GM19025 (cell line): Measurements from ENCODE around the gene GATAD2A.
"Not testable (repeated sequence)": the region's sequence is repeated elsewhere in the genome, so short reads cannot be mapped to it uniquely, and the experiment has no call there.

Experiments used
- ATAC-seq: cut with Tn5 transposase; IDR thresholded peaks from one replicate; pipeline ENCODE4 v1.9.1; 2021; ENCODE audit warnings: mild to moderate bottlenecking, low read depth, moderate library complexity; ENCODE audit not compliant: unreplicated experiment

Gene GATAD2A

DNA sequence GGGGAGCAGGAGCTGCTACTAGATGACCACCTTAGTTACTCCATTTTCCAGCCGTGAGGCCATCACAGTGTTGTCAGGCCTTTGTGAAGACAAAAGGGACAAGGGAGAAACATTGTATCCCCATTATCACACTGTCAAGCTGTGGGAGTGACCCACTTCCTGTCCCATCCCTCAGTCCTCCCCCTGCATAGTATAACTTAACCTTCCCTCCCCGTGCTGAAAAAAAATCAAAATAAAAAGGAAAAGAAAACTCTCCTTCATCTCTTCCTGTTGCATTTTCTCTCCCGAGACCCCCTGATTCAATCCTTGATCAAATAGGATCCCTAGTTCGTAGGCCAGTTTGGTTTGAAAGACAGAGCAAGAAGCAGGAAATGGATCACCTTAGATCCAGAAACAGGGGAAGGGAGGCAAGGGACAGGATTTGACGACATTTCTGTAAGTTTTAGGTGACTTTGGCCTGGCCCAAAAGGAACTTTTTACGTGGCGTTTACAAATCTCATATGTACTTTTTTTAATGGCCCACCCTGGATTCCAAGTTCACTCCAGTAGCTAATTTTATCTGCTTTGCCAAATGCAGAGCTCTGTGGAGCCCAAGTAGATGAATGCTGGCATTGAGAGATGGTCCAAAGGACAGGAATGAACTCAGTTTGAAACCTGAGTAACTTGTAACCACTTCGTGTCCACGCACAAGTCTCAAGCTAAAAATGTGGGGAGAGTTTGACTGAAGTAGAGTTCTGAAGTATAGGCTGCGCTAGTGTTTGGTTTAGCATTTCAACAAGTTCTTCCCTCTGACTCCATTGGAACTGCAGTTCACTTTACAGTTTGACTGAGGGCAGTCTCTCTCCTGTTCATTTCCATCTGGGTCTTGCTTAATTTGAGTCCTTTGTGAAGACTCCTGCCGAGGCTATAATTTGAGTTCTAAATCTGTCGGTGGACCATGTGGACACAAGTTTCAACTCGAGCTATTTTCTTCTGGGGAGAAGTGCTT lies 16.6 kb upstream of the GATAD2A start:
- no peak for ATAC-seq

DNA sequence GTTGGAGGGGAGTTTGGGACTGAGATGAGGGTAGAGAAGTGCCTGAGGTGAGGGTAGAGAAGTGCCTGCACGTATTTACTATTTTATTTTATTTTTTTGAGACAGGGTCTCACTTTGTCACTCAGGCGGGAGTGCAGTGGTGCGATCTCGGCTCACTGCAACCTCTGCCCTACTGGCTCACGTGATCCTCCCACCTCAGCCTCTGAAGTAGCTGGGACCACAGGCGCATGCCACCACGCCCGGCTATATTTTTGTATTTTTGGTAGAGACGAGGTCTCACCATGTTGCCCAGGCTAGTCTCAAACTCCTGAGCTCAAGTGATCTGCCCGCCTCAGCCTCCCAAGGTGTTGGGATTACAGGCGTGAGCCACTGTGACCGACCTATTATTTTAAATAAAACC lies 15.8 kb upstream of the GATAD2A start:
- ATAC-seq, result not testable (repeated sequence)

DNA sequence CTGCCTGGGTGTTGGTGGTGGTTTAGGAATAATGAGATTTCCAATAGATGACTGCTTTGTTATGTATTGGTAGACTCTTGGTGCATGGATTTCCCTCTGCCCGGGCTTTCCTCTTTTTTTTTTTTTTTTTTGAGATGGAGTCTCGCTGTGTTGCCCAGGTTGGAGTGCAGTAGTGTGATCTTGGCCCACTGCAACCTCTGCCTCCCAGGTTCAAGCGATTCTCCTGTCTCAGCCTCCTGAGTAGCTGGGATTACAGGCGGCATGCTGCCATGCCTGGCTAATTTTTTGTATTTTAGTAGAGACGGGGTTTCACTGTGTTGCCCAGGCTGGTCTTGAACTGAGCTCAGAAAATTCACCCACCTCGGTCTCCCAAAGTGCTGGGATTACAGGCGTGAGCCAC lies 11.1 kb upstream of the GATAD2A start:
- ATAC-seq, result not testable (repeated sequence)

DNA sequence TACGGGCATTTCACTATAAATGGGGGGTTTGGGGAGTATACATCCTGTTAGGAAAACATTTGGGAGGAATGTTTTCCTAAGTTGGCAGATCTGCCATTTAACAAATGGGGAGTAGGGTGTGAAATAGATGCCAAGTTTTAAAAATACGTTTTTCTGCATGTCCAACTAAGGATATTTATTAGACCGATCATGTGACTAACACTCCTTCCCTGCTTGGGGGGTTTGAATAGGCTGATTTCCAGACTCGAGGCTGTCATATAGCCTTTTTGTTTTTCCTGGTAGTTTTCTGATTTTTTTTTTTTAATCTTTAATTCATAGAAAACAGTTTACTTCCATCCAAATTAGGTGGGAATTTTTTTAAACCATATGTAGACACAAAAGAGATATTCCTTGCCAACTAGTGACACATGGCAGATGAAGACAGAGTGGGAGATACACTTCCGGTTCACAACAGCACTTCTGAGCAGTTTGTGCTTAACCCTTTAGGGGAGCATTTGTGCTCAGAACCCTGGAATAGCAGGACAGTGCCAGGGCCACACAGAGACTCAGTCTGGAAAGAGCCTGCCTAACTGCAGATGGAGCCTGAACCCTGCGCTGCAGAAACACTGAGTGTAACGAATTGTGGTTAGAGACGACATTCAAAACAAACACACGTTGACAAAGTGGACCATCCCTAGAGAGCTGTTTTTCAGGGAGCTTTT lies 5.6 kb upstream of the GATAD2A start:
- no peak for ATAC-seq

DNA sequence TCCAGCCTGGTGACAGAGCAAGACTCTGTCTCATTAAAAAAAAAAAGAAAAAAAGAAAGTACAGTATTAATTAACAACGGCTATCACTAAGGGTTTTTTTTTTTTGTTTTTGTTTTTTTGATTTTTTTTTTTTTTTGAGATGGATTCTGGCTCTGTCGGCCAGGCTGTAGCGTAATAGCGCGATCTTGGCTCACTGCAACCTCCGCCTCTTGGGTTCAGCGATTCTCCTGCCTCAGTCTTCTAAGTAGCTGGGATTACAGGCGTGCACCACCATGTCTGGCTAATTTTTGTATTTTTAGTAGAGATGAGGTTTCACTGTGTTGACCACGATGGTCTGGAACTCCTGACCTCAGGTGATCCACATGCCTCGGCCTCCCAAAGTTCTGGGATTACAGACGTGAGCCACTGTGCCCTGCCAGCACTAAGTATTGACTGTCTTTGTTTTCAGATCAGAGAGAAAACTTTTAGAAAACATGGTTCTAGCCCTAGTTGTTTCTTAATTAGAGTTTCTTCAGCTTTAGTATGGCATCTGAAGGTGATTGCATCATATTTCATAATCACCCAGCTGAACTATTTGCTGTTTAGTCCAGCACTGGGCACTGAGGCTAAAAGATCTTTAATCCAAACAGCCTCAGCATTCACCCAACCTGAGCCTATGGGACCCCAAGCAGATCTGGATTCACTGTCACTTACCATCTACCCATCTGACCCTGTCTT lies 2.7 kb upstream of the GATAD2A start:
- ATAC-seq, result no peak

DNA sequence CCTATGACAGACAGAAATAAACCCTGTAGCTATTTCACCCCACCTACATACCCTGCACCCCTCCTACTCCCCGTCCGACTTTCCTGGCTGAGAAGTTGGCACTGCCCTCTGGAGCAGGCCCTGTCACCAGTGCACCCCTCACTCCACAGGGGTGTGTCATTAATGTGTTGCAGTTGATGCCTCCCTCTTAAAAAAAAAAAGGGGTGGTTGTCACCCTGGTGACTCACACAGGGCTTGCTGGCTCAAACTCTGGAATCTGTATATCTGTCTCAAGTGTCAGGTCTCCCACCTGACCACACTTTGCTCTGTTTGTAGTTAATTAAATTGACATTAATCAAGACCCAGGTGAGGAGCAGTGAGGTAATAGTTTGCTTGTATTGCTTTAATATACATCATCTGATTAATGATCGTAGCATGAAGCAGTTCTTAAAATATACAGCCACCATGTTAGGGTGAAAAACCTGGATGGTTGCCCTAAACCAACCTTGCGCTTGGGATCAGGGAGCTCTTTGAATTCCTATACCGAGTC lies 2.0 kb upstream of the GATAD2A start:
- no peak for ATAC-seq

DNA sequence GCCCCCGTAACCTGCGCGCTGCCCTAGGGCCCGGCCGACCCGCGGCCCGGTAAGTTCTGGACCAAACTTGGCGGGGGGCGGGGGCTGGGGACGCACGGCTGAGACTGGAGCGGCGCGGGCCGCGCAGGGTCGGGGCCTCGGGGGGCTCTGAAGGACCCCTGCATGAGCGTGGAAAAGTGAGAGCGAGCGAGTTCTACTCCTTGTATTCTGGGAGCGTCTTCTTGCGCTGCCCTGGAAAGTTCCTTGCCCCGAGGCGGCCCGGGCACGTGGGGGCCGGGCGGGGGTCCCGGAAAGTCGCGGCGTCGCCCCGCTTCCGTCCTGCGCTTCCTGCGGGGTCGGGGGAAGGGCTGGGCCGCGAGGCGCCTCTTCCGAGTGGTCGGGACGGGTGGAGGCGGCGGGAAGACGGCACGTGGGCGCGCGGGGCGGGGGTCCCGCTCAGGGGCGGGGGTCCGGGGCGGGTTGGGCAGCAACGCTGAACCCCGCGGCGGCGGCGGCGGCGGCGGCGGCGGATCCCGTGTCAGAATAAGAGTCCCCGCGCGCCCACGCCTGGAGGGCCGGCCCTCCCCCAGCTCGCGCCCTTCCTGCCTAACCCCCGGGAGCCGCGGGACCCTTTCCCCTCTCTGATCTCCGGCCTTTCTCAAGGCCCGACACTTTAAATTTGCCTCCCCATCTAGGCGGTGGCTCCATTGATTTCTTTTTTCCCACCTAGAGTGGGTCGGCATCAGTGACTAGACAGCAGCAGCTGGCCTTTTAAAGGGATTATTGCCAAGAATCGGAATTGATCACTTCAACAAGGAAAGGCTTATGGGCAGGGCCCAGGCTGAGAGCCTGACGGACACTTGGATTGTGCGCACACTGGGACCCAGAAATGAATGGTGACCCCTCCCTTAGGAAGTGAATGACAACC lies 749 bp downstream of the GATAD2A start:
- ATAC-seq, result peak; percentile 7

DNA sequence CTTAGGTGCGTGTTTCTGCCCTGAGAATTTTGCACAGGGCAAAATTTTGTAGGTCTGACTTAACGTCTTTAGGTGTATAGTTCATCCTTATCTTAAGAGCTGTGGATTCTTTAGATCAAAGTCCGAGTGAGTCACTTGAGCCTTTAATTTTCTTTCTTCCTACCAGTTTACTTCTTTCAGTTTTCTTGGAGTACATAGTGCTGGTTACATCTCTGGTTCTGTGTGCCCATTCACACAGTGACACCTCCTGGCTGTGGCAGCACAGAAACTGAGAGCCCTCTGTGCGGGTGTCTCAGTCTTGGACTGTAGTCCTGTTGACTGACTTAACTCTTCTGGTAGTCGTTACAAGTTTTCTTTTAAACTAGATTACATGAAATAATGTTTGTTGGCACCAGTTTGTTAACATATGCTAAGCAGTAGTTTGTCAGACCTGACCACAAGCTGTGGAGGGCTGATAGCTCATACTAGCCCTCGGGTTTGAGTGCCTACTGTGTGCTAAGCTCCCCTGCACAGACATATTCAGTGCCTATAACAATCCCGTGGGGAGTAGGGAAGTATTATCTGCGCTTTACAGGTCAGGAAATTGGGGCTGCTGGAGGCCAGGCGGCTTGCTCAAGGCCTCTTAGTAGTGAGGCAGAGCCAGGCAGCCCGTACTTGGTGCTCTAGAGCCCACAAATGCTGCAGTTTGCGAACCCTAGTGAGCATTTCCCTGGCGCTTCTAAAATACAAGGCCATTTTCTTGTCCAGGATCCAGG lies 1.6 kb downstream of the GATAD2A start:
- no peak for ATAC-seq

DNA sequence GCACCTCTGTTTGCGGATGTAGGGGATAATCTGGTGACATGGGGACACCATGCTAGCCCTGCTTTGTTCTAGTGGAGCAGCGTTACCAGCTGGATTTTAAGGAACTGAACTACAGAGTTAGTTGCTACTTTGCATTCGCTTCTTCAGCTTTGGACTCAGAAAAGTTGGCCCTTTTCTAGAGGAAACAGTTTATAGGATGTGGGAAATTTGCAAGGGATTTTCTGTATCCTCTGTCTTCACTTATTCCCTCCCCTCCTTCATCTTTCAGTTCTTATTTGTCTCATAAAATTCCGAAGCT lies 2.1 kb downstream of the GATAD2A start:
- ATAC-seq, result no peak

DNA sequence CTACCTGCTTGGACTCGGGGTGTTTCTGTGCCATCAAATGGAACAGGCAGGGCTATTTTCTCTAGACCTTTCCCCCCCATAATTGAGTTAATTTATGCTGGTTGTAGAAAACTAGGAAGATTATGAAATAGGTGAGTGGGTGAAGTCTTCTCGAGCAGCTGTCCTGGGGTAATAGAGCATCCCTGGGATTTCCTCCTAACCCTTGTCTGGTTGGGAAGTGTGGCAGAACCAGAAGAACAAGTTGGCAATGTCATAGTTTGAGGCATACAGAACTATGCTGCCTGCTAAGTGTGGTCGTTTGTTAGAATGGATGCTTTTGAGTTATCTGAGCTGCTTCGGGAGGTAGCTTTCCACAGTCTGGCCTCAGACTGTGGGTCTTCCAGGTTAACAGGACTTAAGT lies 3.7 kb downstream of the GATAD2A start:
- ATAC-seq, result no peak

DNA sequence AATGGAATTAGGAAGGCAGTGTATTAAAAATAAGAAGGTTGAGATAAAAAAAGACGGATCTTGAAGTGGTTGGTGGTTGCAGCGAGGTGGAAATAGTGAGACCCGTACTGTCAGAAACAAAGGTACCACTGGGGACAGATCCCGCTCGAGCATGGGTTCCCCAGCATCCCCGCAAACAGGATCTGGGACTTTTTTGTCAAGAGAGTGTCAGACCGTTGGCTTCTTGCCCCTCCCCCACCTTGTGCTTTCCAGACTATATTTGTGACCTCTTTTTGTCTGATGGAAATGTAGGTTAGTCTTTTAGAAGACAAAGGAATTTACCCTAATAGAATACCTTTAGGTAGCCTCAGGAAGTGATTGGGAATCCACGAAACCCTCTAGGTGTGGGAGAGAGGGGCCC lies 4.2 kb downstream of the GATAD2A start:
- ATAC-seq, result no peak

DNA sequence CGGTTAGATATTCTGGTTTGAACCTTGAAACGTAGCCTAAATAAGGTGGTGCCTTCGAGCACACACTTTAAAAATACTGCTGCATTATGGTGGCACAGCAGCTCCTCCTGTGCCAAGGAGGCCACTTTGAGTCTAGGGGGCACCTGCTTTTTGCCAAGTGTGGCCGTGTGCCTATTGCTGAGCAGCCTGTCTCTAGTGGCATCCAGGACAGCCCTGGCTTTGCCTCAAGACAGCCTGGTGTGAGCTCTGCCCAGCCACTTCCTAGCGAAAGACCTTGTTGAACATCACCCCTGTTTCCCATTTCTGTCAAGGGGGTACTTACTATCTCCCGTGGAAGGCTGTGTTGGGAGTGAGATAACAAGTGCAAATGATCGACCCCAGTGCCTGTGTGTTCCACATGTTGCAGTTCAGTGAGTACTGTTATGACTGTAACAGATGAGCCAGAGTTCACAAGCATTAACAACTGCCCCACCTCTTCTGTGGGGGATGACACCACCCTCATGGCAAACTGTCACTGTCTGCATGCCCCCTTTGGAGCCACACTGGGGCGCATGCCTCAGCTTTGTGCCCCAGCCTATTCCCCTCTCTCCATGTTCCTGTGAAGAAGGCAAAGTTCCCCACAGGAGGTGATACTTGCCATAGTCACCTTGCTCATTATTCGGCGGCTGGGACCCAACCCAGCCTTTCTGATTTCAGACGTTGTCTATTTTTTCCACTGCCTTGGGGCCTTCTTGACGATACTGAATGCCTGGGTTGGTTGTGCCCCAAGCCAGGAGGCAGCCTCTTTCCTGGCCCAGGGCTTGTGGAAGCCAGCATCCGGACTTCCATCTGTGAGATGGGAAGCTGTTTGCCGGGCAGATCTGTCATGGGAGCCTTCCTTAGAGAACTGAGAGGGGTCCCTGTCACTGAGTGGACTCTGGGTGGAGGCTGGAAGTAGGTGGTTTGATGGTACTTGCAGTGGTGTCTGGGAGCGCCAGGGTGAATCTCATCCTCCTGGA lies 5.4 kb downstream of the GATAD2A start:
- no peak for ATAC-seq

DNA sequence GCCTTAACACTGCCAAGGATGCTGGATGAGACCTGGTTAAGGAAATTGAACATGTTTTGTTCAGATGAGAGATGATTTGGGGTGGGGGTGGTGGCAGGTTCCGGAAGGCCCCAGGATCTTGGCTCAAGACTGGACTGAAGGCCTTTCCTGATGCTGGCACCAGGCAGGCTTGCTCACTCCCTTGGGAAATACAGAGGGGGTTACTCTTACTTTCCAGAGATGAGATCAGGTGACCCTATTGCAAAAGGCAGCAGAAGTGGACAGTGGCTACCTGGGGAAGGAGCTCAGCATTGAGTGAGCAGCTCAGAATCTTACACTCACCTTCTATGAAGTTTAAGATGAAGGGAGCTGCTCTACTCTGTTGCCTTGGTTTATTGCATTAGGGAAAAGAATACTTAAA lies 10.8 kb downstream of the GATAD2A start:
- ATAC-seq, result no peak

DNA sequence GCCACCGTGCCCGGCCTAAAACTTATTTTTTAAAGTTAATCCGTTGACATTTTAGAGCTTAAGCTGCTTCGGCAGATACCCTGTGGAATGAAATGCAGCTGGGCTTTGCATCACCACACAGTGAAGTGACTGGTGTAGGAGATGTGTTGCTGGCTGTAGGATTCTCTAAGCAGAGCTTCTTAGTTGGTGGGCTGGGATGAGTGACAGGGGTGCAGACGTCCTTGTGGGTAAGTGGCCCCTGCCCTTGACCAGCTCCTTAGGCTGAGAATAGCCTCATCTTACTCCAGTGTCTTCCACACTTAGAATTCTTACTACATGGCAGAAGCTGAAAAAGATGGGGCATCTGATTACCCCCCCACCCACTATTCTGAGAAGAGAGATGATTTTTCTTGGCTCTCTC lies 11.6 kb downstream of the GATAD2A start:
- ATAC-seq, result no peak

DNA sequence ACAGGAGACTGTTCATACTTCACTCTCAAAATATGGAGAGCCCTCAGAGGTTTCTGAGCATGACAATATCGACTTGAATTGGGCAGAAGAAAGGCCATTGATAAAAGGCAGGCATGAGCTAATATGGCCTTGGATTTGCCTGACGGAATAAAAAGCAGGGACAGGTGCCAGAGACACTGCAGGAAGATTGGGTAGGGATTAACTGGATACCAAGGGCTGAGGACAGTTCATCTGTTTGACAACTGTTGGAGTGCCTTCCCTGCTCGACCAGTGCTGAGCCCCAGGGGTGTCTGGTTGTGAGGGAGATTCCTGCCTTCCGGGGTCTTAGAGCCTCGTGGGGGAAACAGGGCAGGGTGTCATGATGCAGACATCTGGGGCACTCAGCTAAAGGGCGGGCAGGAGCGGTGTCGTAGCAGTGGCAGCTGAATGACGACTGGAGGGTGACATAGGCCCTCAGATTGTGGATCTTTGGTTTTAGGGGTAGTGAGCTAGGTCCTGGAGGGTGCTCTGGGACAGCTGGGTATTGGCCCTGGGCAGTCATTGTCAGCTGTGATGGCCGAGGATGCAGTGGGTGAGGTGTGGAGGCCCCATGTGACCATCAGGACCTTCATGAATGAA lies 12.3 kb downstream of the GATAD2A start:
- no peak for ATAC-seq

DNA sequence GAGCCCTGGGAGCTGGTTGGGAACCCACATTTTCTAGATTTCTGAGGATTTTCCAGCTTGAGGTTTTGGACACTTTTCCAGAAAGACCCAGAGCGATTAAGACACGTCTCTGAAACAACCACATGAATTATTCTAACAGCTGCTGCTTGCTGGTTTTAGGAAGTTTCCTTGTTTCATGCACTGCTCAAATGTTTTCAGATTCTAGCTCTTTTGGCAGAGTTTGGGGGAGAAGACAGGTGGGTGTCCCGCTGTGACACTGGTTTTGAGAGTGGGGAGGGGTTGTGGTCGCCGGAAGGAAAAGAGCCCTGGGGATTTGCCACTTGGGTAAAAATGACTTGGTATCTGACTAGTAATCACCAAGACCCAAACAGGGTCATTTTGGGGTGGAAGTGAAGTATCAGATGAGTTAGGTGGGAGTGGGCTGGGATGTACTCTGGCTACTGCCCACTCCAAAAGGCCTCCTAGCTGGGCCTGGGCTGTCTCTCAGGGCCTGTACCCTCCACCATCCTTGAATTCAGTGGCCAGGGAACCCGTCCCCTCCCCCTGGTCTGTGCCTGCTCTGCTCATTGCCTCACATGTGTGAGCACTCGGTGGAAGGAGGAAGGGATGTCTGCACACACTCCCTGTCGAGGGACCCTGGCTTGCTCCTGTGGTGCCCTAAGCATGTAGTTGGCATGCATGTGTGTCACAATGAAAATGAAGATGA lies 13.2 kb downstream of the GATAD2A start:
- ATAC-seq, result no peak
